GM19463 (cell line): ENCODE data around the gene DCTN3.

Source experiments
- ATAC-seq: cut with Tn5 transposase; IDR thresholded peaks from one replicate; pipeline ENCODE4 v1.9.1; 2021; ENCODE audit warnings: mild to moderate bottlenecking, moderate library complexity; ENCODE audit not compliant: unreplicated experiment

Gene DCTN3

DNA sequence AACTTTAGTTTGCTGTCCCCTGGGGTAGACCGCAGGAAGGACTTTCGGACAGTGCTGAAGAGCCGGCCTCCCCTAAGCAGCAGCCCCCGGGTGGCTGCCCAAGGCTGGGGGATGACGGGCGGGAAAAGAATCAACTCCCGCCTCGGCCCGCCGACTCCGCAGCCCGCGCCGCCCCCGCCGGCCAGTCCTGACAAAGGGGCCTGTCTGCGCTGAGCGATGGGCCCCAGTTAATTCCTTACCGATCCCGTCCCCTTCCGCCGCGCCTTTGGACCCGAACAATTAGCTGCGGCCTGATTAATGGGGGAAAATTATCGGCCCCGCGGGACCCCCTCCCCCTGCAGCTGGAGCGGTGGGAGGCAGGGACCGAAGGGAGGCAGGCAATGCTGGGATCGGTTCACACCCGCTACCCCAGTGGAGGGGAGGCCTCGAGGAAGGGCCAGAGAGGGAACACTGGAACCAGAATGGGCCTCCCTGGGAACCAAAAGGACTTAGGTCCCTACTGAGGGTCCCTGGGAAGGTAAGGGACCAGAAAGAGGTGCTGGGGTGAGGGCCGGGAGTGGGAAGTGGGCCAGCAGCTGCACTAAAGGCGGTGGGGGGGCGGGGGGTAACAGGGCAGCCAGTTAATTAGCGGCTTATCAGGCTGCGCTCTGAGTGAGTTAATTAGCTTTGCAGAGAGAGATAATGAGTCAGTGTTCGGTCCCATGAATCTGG is 4.3 kb upstream of the DCTN3 start:
- no peak for ATAC-seq

DNA sequence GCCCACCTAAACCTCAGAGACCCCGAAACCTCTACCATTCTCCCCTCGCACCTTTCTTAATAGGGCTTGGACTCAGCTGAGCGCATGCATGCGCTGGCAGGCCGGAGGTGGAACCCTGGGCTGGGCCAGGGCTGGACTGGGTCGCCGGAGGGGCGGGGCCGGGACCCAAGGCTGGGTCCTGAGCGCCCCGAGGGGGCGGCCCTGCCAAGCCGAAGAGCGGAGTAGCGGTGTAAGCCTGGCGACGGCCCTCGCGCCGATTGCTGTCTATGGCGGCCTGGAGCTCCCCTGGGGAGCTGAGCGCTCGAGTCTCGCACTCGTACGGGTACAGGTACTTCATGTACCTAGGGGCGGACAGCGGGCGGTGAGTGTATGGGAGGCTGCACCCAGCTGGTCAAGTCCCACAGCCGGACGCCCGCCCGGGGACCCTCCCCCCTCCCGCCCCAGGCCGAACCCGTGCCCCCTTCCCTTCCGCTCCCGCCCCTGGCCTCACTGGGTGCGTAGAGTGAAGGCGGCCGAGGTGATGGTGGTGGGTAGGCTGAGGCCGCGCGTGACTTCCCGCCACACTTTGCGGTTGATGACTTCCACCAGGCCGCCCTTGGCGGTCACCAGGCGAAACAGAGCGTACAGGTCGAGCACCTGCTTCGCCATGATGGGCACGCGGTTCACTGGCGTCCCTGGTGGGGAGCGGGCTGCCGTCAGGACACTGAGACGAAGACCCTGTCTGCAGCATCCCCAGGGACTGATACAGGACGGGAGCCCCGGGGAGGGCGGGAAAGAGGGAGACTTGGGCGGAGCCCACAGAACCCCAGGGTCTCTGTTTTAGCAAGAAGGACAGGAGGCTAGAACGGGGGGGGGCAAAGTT is 3.3 kb upstream of the DCTN3 start:
- no peak for ATAC-seq

DNA sequence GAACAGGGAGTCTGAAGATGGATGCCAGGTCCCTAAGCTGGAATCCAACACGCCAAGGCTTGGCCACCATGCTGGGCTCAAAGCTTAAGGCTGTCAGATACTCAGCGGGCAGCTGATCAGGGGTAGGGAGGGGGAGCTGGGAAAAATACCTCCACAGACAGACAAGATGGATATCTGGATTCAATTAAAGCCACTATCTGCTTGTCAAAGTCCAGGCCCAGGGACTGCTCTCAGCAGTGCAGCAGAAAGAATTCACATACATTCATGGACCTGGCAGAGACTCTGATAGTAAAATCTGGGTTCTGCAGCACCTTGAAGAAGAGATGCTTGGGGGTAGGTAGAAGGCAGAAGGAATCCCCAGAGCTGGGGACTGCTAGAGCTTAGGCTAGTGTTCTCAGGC is 5.2 kb downstream of the DCTN3 start:
- no peak for ATAC-seq

DNA sequence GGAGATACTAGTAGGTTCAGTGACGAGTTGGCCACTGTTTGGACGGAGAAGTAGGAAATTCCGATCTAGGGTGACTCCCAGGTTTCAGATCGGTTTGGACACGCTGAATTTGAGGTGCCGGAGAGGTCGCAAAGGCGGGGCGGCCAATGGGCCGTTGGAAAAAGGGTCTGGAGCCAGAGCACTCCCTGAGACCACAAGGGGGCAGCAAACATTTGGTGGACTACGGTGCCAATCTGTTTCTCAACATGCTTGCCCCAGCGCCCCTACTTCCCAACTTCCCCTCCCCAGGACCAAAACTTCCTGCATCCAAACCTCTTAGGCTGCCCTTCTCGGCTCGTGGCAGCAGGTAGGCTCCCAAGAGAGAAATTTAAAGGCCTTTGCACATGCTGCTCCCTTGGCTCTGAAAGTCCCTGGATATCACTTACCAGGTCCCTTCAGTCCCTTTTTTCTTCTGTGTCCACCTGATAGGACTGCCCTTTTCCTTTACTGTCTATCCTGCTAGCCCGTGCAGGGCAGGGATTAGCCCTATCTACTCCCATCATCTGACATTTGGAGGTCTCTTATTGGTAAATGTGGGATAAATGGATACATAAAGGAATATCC is 7.4 kb downstream of the DCTN3 start:
- ATAC-seq, result no peak

DNA sequence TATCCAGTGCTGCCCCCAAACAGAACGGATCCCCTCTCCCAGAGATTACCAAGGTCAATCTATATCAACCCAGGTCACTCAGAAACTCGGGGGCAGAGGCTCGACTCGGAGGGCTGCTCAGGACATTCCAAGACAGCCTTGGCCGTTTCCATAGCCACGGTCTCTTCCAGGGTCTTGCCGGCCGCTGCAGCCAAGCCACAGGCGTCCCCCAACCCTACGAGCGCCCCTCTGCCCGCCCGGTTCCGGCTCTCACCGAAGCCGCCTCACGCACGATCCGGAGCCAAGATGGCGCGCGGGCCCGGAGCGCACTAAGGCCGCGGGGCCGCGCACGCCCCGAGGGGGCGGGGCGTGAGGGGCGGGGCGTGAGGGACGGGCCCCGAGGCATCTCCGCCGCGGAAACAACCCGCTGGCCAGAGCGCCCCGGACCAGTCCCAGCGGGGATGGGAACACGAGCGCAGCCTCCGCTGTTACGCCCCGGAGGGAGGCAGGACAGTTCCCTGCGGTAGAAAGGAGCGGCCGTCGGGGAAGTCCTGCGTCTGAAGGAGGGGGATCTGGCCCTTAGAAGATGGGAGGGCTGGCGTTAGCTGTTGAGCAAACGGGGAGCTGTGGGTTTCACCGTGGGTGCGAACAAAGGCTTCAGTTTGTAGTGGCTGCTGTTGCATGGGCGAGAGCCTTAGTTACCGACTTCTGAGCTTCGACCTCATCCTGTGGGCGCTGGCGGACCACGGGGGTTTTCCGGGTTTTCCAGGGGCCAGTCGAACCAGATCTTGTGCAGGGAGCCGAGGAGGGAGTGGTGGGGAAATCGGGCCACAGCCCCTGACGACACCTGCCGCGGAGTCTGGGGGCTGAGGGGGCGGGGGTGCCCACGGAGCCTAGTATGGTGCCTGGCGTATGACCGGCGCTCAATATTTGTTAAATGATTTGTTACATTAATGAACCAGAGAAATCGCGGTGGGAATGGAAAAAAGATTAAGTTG is 8.2 kb downstream of the DCTN3 start, which contains the start of gene RPP25L:
Gene RPP25L (minus strand): TSS at position 287 of the 977 bp plus-strand sequence. CDS start 801 bp downstream, outside the sequence.
- ATAC-seq, result peak; percentile 92

DNA sequence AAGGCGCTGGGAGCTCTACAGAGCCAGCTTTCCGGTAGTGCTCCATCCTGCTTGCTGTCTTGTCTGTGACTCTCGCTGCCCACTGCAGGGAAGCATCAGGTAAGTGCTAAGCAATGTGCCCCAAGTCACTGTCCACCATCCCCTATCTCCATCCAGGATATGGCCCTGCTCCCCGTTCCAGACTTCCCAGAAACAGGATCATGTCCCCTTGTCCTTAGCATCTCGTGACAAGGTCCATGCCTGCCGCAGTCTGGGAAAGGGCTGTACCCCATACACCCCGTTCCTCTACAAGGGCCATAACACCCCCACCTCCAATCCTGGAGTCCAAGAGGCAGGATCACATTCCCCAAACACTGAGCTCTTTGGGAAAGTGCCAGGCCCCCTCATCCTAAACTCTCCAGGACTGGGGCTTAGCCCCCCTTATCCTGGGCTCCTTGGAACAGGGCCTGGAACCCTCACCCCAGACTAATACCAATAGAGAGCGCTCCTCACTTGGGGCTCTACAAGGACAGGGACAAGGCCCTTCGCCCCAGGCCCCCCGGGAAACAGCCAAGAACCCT is 9.0 kb downstream of the DCTN3 start:
- ATAC-seq, result no peak

DNA sequence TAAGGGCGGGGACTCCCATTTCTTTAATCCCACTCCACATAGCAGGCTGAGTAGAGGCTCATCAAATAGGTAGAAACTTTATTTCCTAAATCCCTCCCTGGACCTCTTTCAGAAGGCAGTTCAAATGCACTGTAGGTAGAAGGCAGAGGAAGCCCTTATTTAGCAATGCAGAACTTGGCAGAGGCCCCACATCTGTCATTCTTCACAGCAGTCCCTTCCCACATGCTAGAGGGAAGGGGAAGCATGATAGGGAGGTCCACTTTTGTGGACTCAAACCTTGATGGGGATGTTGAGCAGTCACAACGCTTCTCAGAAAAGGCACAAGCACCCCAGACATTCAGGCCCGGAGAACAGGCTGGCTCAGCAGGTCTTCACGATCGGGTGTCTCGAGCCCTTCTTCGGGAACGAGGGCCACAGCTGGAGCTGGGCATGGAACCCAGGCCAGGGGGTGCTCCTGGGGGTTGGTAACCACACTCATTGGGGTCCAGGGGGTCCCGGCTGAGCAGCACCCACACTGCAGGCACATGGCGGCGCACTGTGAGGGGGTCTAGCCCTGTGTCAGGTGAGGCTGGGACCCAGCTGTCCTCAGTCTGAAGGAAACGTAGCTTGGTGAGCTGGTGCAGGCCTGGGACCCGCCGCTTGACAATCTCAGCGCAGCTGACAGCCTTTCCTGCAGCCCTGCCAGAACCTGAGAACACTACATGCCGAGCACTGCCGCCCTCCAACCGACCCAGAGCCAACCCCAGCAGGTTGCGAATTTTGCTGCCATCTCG is 9.7 kb downstream of the DCTN3 start:
- ATAC-seq, result no peak

DNA sequence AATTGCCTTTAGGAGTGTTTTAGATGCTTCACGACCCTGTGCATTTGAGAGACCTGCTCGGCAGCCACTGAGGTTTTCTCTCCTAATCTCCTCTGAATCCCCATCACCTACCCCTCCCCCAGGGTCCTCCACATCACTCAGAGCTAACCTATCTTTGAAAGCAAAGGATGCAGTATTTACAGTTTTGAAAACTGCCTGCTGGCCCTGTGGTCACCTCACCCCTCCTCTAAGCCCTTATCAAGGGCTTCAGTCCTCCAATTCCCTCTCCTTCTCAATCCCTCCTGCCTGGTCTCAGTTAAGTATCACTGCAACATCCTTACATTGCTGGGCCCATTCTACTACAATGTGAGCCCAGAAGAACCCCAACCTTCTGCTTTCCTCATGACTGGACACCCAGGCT is 13.0 kb downstream of the DCTN3 start:
- no peak for ATAC-seq

DNA sequence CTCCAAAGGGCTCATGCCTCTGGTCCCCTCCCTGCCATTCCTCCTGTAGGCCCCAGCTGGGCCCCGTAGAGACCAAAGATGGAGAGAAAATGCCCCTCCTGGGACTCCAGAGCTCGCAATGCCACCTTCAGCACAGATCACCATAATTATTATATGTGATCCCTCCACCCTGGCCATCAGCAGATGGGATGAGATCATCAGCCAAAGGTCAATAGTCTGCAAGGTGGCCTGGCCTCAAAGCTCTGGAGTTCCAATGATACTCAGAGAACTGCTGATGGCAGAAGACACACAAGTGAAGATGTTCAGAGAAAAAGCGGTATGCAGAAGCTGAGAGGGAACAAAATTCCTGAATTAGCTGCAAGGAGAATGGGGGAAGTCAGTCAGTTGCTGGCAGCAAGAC is 13.4 kb downstream of the DCTN3 start:
- no peak for ATAC-seq

DNA sequence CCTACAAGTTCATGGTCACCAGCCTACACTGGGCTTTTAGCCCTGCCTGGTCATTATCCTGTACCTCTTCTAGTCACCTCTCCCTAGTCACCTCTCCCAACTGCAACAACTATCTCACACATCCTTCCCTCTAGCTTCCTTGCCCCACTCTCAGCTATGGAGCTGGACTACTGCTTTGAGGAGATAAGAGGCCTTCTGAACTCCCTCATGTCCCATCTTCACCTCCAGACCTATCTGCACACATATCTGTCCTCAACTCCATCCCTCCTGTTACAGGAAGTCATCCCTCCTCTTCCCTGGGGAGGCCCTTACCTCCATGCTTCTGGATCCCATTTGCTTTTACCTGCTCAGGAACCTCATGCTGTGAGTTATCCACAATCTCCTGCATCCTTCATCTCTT is 14.1 kb downstream of the DCTN3 start:
- ATAC-seq, result no peak

DNA sequence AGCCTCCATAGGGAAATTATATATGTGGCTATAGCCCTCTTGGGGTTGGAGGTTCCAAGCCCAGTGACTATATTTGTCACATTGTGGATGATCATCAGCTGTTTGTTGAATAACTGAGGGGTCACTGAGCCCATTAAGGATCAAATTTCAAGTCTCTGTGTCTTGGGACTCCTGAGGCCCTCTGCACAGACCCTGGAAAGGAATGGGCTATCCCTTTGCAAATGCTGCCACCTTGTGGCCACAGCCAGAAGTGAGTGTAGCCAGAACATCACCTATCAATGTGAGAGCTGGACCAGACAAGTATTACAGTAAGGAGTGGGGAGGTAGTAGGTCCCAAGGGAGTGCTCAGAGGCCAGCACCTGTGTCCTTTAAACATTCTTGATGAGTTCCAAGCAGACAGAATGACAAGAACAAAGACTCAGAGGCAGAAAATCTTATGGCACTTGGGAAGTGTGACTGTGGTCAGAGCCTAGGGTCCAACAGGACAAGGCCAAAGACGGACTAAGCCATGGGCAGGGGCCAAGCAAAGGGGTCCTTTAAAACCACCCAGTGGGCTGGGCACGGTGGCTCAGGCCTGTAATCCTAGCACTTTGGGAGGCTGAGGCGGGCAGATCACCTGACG is 16.6 kb downstream of the DCTN3 start:
- no peak for ATAC-seq

DNA sequence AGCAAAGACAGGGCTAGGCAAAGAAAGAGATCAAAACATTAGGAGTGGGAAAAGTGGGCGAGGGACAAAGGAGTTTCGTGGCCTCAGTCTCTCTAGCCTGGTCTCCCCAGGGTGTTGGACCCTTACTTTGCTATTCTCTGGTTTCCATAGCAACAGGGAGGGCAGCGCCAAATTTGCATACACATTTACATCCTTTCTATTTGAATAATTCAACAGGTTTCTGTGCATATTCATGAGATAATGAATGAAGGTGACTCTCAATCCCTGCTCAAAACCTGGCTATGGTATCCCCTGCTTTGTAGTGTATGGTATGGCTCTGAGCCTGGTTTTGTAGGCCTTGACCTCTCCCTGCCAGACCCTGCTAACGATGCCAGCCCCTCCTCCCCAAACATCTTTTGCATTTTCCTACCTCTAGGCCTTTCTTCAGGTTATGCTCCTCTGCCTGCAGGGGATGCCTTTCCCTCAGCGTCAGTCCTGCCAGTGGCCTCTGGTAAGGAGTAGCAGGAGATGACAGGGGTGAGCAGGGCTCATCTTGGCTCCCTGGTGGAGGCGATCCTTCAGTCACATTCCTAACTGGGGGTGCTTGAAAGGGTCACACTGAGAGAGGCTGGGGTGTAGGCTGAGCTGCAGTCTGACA is 18.2 kb downstream of the DCTN3 start:
- ATAC-seq, result no peak

DNA sequence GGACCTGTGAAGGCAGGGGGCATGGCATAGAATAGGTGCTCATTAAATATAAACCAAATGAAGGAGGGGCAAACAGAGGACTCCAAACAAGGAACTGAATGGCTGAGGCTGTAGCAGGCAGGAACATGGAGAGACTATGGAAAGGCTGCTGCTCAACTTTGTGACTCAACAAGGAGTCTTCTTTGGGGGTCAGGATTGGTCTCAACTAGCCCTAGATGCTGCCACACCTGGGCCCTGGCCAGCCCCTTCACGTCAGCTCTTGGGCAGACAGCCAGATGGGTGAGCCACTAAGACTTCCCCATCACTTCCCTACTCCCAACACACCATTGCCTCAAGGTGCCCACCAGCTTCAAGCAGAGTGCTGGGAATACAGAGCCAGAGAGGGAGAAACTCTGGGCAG is 19.4 kb downstream of the DCTN3 start:
- ATAC-seq, result no peak

DNA sequence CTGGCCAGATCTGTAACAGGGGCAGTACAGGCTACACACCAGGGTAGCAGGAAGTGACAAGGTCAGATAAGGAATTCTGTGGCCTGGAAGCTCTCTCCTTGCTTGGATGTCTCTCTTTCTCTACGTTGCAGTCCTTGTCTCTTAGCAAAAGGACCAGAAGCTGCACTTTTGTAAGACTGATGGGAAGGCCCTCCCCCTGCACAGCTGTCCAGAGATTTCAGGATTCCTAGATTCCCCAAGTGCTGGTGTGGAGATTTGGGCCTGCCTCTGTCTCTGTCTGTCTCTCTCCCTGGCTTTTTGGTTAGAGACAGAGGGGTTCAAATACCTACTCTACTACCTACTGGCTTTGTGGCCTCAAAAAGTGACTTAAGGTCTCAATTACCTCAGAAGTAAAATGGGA is 20.7 kb downstream of the DCTN3 start:
- no peak for ATAC-seq

DNA sequence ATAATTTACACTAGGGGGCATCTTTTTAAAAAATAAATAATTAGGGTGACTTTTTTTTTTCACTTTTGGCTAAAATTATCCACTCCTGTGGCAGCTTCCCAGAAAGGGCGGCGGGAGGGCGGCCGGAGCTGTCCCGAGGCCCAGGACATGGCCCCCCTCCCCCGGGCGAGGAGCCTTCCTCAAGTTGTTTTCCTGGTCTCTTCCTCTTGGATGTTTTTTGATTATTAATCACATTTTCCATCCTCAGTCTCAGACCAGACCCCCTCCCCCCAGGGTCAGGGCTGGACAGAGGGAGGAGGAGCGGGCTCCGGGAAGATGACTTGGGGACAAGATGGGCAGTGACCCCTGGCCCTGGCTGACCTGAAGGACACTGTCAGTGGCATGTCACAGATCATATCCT is 26.1 kb downstream of the DCTN3 start:
- ATAC-seq, result no peak

DNA sequence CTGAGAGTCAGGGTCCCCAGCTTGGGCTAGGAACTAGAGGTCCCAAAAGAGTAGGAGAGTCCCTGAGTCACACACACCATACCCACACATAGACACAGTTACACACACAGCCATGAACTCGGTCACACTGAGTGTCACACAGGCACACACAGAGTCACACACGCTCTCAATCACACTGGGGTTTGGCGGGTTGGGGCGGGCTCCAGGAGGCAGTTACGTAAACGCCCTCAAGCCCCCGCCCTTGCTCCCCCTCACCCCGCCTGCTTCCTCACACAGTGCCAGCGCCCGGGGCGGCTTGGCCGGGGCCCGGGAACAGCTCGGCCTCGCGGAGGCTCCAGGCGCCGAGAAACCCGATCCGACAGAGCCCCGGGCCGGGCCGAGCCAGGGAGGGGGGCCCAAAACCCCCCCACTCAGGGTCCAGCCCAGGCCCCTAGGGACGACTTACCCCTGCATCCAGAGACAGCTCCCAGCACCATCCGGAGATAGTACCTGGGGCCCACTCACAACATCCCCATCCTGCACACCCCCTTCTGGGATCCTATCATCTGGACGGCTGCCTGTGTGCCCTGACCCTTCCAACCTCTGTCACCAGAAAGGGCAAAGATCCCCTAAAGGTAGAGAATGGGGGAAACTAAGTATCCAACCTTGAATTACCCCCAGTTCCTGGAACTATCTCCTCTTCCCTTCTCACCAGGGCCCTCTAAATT is 27.2 kb downstream of the DCTN3 start:
- ATAC-seq, result no peak

DNA sequence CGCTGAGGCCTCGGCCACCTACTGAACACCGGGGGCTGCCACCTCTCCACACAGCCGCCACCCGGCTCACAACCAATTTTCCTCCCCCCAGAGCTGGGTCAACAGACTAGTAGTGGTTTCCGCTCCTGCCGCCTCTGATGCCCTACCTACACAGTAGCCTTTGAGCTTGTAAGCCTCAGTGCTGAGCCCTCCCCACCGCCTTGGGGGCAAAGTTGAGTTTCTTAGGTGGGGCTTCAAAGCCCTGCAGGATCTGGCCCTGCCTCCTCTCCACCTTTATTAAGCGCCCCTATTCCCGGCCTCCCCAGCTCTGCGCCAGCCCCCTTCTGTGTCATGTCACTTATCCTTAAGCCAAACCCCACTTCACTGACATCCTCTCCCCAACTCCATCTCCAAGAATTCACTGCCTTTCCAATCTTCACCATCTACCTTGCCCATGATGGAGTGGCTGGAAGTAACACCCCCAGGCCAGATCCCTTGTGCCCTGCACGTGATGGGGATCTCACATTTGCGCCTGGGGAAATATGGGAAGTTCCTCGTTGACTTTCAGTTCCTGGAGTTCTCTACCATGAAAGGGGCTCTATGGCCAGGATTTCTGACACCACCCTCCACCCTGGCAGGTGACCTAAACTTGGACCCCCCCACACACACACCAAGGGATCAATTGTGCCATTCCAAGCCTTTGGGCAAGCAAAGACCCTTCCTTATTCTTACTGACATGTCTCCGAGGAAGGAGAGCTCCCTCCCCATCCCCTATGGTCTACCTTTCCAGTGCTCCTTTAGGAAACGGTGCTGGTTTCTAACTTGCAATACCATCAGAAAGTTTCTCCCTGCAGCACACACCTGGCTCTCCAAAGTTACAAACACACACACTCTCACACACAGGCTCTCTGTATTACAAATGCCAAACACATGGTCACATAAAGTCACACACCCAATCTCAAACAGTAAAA is 28.1 kb downstream of the DCTN3 start:
- no peak for ATAC-seq
